ENCODE data around the gene COL20A1.

COL20A1 gene

DNA sequence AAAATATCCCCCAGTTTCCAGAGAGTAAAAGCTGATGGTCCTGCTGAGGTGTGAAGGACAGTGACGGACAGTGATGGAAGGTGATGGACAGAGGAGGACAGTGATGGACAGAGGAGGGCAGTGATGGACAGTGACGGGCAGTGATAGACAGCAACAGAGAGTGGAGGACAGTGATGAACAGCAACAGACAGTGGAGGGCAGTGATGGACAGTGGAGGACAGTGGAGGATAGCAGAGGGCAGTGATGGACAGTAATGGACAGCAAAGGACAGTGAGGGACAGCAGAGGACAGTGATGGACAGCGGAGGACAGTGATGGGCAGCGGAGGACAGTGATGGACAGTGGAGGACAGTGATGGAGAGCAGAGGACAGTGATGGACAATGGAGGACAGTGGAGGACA is 36.0 kb upstream of the COL20A1 start:
- TF ChIP-seq BCL11A (tag by site-specific recombination; IDR thresholded peaks at IDR 0.05; ENCODE audit: low read depth) = peak; percentile 67
- no peak for TF ChIP-seq ZBTB7A (tag by site-specific recombination; IDR thresholded peaks at IDR 0.05; ENCODE audit: low read depth)
- no peaks in the 10 kb centered on the region for H3K4me1 ChIP-seq (ENCODE audit: control insufficient read depth, insufficient read depth, low read length)
- POLR2A ChIA-PET = no interaction called here
- no peaks in the 10 kb centered on the region for H3K36me3 ChIP-seq (ENCODE audit: control insufficient read depth in 2 of 2, insufficient read depth in 1 of 2, low read length in 2 of 2)
- no peak overlapping the region for H3K4me3 ChIP-seq (ENCODE audit: low read depth, low read length)
- no peak overlapping the region for H3K27ac ChIP-seq (ENCODE audit: extremely low read depth, low read depth, low read length)
- CTCF ChIA-PET = no interaction called here
- H3K9me3 ChIP-seq (ENCODE audit: control insufficient read depth, insufficient read depth, low read depth, low read length) = no peaks in the 10 kb centered on the region

DNA sequence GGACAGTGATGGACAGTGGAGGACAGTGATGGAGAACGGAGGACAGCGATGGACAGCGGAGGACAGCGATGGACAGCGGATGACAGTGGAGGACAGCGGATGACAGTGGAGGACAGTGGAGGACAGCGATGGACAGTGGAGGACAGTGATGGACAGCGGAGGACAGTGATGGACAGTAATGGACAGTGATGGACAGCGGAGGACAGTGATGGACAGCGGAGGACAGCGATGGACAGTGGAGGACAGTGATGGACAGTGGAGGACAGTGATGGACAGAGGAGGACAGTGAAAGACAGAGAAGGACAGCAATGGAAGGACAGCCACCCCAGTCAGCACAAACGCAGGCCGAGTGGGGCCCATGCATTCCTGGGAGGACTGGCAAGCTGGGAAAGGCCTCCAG is 35.4 kb upstream of the COL20A1 start:
- Histone ChIP-seq H3K4me1 (ENCODE audit: control insufficient read depth, insufficient read depth, low read length) (no peaks in the 10 kb centered on the region), H3K9me3 (ENCODE audit: control insufficient read depth, insufficient read depth, low read depth, low read length) (no peaks in the 10 kb centered on the region), H3K36me3 (ENCODE audit: control insufficient read depth in 2 of 2, insufficient read depth in 1 of 2, low read length in 2 of 2) (no peaks in the 10 kb centered on the region), H3K27ac (ENCODE audit: extremely low read depth, low read depth, low read length) (no peak overlapping the region), H3K4me3 (ENCODE audit: low read depth, low read length) (no peak overlapping the region)
- TF ChIP-seq ZNF311 (tag by site-specific recombination; IDR thresholded peaks at IDR 0.05; ENCODE audit: borderline replicate concordance) (no peak), ZNF280D (tag by site-specific recombination; IDR thresholded peaks at IDR 0.05) (no peak), ZNF394 (tag by site-specific recombination; IDR thresholded peaks at IDR 0.05; ENCODE audit: borderline replicate concordance) (no peak), ZFP69B (tag by site-specific recombination; IDR thresholded peaks at IDR 0.05) (no peak), ZNF510 (tag by site-specific recombination; IDR thresholded peaks at IDR 0.05; ENCODE audit: insufficient replicate concordance) (no peak), ZBTB8A (tag by site-specific recombination; IDR thresholded peaks at IDR 0.05) (no peak), ZBTB20 (tag by site-specific recombination; IDR thresholded peaks at IDR 0.05) (no peak), GLI4 (tag by site-specific recombination; IDR thresholded peaks at IDR 0.05) (no peak), SETDB1 (IDR thresholded peaks at IDR 0.05; ENCODE audit: insufficient read length, low read length) (no peak), SCRT1 (tag by site-specific recombination; IDR thresholded peaks at IDR 0.05; ENCODE audit: borderline replicate concordance) (no peak), ZNF26 (tag by site-specific recombination; IDR thresholded peaks at IDR 0.05) (no peak), ZNF169 (tag by site-specific recombination; IDR thresholded peaks at IDR 0.05) (no peak)
- POLR2A ChIA-PET = no interaction called here
- CTCF ChIA-PET = no interaction called here

GRCh38 chr20:63258781-63259180 is 34.2 kb upstream of the COL20A1 start:
- peak; percentile 47; the same call in 1 of the 2 replicates for TF ChIP-seq SCRT2 (tag by site-specific recombination; IDR thresholded peaks at IDR 0.05)
- 0 out of 2 replicates have a peak, but pooled peaks have one; percentile 14 for TF ChIP-seq KLF1 (tag by site-specific recombination; IDR thresholded peaks at IDR 0.05)
- TF ChIP-seq ZNF394 (tag by site-specific recombination; IDR thresholded peaks at IDR 0.05; ENCODE audit: borderline replicate concordance) = peak; percentile 34; the same call in 1 of the 2 replicates
- no peak for TF ChIP-seq ZNF623 (tag by site-specific recombination; IDR thresholded peaks at IDR 0.05)
- TF ChIP-seq, protein P1, sequence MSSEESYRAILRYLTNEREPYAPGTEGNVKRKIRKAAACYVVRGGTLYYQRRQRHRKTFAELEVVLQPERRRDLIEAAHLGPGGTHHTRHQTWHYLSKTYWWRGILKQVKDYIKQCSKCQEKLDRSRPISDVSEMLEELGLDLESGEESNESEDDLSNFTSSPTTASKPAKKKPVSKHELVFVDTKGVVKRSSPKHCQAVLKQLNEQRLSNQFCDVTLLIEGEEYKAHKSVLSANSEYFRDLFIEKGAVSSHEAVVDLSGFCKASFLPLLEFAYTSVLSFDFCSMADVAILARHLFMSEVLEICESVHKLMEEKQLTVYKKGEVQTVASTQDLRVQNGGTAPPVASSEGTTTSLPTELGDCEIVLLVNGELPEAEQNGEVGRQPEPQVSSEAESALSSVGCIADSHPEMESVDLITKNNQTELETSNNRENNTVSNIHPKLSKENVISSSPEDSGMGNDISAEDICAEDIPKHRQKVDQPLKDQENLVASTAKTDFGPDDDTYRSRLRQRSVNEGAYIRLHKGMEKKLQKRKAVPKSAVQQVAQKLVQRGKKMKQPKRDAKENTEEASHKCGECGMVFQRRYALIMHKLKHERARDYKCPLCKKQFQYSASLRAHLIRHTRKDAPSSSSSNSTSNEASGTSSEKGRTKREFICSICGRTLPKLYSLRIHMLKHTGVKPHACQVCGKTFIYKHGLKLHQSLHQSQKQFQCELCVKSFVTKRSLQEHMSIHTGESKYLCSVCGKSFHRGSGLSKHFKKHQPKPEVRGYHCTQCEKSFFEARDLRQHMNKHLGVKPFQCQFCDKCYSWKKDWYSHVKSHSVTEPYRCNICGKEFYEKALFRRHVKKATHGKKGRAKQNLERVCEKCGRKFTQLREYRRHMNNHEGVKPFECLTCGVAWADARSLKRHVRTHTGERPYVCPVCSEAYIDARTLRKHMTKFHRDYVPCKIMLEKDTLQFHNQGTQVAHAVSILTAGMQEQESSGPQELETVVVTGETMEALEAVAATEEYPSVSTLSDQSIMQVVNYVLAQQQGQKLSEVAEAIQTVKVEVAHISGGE (tag by site-specific recombination; conservative IDR thresholded peaks at IDR 0.05; ENCODE audit: low read depth) = no peak
- ChIA-PET CTCF (no interaction called here), POLR2A (interaction anchor here (1.0 kb wide), 1 partner anchor 35 kb away, joined by 3 read pairs; no protein-coding TSS in a partner anchor)
- Histone ChIP-seq H3K36me3 (ENCODE audit: control insufficient read depth in 2 of 2, insufficient read depth in 1 of 2, low read length in 2 of 2) (no peaks in the 10 kb centered on the region), H3K9me3 (ENCODE audit: control insufficient read depth, insufficient read depth, low read depth, low read length) (no peaks in the 10 kb centered on the region), H3K4me1 (ENCODE audit: control insufficient read depth, insufficient read depth, low read length) (no peaks in the 10 kb centered on the region), H3K4me3 (ENCODE audit: low read depth, low read length) (no peak overlapping the region), H3K27ac (ENCODE audit: extremely low read depth, low read depth, low read length) (no peak overlapping the region)

Data from HEK293 (cell line).